HepG2 (cell line): ENCODE results near the gene NXN. TPM values are rescaled to one million over a fixed set of nuclear protein-coding genes. Genes with fewer than 3 reads are reported as not detected.

Experiments used
- ATAC-seq: fragments of 200-7000 bp; cut with Tn5 transposase; 3 replicates; pipeline ENCODE4 v1.9.1; 2020; ENCODE audit warnings: mild to moderate bottlenecking, moderate library complexity
- BruUV-seq: library from RNA; stranded (reverse); fragments of 400-500 nt; replicated peaks from 2 replicates; lab custom pipeline; 2021; lab: Mats Ljungman, UMichigan
- CTCF ChIA-PET: fragments of 300-600 bp; formaldehyde crosslinking; extraction: SDS; loops from one replicate; lab custom pipeline; 2021; ENCODE audit warnings: low total read pairs, inconsistent platforms, low intra/inter-chr PET ratio; lab: Yijun Ruan, JAX
- POLR2A ChIA-PET: fragments of 350-600 bp; sonication (Branson Sonifier 250); formaldehyde crosslinking; loops from one replicate; lab custom pipeline; 2020; ENCODE audit warnings: antibody characterized with exemption, inconsistent platforms; lab: Yijun Ruan, JAX
- DNase-seq: peaks from one replicate; pipeline ENCODE4 v3.0.0-alpha.2; 2015; ENCODE audit warnings: low spot score
- FAIRE-seq: peaks from 3 replicates; lab custom pipeline; 2011; peaks lifted over from hg19 to GRCh38; lab: Jason Lieb, UNC
- H2AFZ ChIP-seq: one replicate; pipeline ENCODE4 v1.6.1; 2011; ENCODE audit warnings: low read length, inconsistent platforms
- H3K27ac ChIP-seq: fragments of 300-600 bp; 3 replicates; pipeline ENCODE4 v1.8.0; 2011; ENCODE audit warnings: mixed run types, mild to moderate bottlenecking, mixed read lengths, low read length, inconsistent platforms; ENCODE audit not compliant: insufficient read depth; ENCODE audit errors: extremely low read length
- H3K27me3 ChIP-seq, 2 experiments: fragments of 200-600 bp in 1 of 2; 2 replicates in 1 of 2; 3 replicates in 1 of 2; pipeline versions ENCODE4 v1.6.0 to v1.8.0; 2011; ENCODE audit warnings: low read length in 2 of 2, mild to moderate bottlenecking in 2 of 2, moderate library complexity in 2 of 2, inconsistent platforms in 1 of 2; ENCODE audit not compliant: insufficient read depth in 2 of 2, control insufficient read depth in 1 of 2
- H3K36me3 ChIP-seq, 2 experiments: fragments of 200-600 bp in 1 of 2; replicated peaks in 1 of 2; 2 replicates in 1 of 2; 3 replicates in 1 of 2; pipeline versions ENCODE4 v1.5.1 to v1.8.0; 2011; ENCODE audit warnings: low read length in 2 of 2, inconsistent platforms in 1 of 2; ENCODE audit not compliant: insufficient read depth in 2 of 2, control insufficient read depth in 1 of 2
- H3K4me1 ChIP-seq: 2 replicates; pipeline ENCODE4 v1.5.1; 2012; ENCODE audit warnings: low read length, inconsistent platforms; ENCODE audit not compliant: insufficient read depth
- H3K4me2 ChIP-seq: 2 replicates; pipeline ENCODE4 v1.6.0; 2011; ENCODE audit warnings: low read depth, low read length, inconsistent platforms
- H3K4me3 ChIP-seq, 3 experiments: fragments of 200-600 bp in 1 of 3; sonication (generic), shearing (Covaris generic) in 1 of 3; replicated peaks in 1 of 3; 2 replicates each; pipeline ENCODE4 v1.5.1; 2011 to 2016; ENCODE audit warnings: low read length in 3 of 3, inconsistent platforms in 2 of 3, low read depth in 2 of 3, mild to moderate bottlenecking in 2 of 3, control low read depth in 1 of 3, mixed read lengths in 1 of 3; ENCODE audit not compliant: insufficient read depth in 1 of 3
- H3K79me2 ChIP-seq: one replicate; pipeline ENCODE4 v1.6.1; 2011; ENCODE audit warnings: low read length, inconsistent platforms; ENCODE audit not compliant: insufficient read depth
- H3K9ac ChIP-seq: 2 replicates; pipeline ENCODE4 v1.6.0; 2011; ENCODE audit warnings: mild to moderate bottlenecking, low read depth, low read length, inconsistent platforms; ENCODE audit not compliant: insufficient read depth
- H3K9me3 ChIP-seq: 2 replicates; pipeline ENCODE4 v1.5.1; 2012; ENCODE audit warnings: mild to moderate bottlenecking, low read length
- H4K20me1 ChIP-seq: 2 replicates; pipeline ENCODE4 v1.6.0; 2011; ENCODE audit warnings: inconsistent platforms, mild to moderate bottlenecking, low read length, moderate library complexity; ENCODE audit not compliant: insufficient read depth
- CCAR2 ChIP-seq: fragments of 200-400 bp; formaldehyde crosslinking; optimal IDR thresholded peaks from 2 replicates; pipeline ENCODE3; 2018; ENCODE audit warnings: low read depth, mild to moderate bottlenecking, low read length, moderate library complexity
- CSRNP2 ChIP-seq: sonication (generic); formaldehyde crosslinking; conservative IDR thresholded peaks from 2 replicates; pipeline ENCODE4 v1.8.0; 2022; ENCODE audit warnings: low read depth, missing genetic modification reagents
- DDIT3 ChIP-seq: sonication (generic); formaldehyde crosslinking; IDR thresholded peaks from 2 replicates; pipeline ENCODE4 v1.4.0; 2020; ENCODE audit warnings: mild to moderate bottlenecking, missing genetic modification reagents
- GFI1 ChIP-seq: sonication (generic); formaldehyde crosslinking; IDR thresholded peaks from 2 replicates; pipeline ENCODE4 v1.5.0; 2020; ENCODE audit warnings: missing genetic modification reagents, mild to moderate bottlenecking, borderline replicate concordance
- HOXA5 ChIP-seq: sonication (generic); formaldehyde crosslinking; IDR thresholded peaks from 2 replicates; pipeline ENCODE4 v1.4.0; 2020; ENCODE audit warnings: missing genetic modification reagents
- KDM3A ChIP-seq: IDR thresholded peaks from 2 replicates; pipeline ENCODE4 v1.6.1; 2018; ENCODE audit warnings: low read depth, missing compliant biosample characterization
- KLF15 ChIP-seq: sonication (generic); formaldehyde crosslinking; IDR thresholded peaks from 2 replicates; pipeline ENCODE4 v1.8.1; 2023; ENCODE audit warnings: borderline replicate concordance, mild to moderate bottlenecking, inconsistent platforms, missing genetic modification reagents, mixed read lengths
- MAF1 ChIP-seq: sonication (generic); formaldehyde crosslinking; IDR thresholded peaks from 2 replicates; pipeline ENCODE4 v1.5.0; 2020; ENCODE audit warnings: missing genetic modification reagents, borderline replicate concordance
- PCBP2 ChIP-seq: fragments of 200-400 bp; formaldehyde crosslinking; optimal IDR thresholded peaks from 2 replicates; pipeline ENCODE3; 2018; ENCODE audit warnings: low read length, low read depth; ENCODE audit not compliant: poor library complexity, severe bottlenecking
- PHF21A ChIP-seq: sonication (generic); formaldehyde crosslinking; IDR thresholded peaks from 2 replicates; pipeline ENCODE4 v1.5.0; 2020; ENCODE audit warnings: mild to moderate bottlenecking, missing genetic modification reagents
- POGZ ChIP-seq: sonication (generic); formaldehyde crosslinking; IDR thresholded peaks from 2 replicates; pipeline ENCODE4 v1.4.0; 2020; ENCODE audit warnings: mild to moderate bottlenecking, missing genetic modification reagents
- POLR2AphosphoS5 ChIP-seq: IDR thresholded peaks from 2 replicates; pipeline ENCODE4 v1.6.1; 2012; ENCODE audit warnings: low read depth, low read length
- RBFOX2 ChIP-seq: fragments of 200-400 bp; formaldehyde crosslinking; IDR thresholded peaks from 2 replicates; pipeline ENCODE4 v1.6.1; 2017; ENCODE audit warnings: low read depth, mild to moderate bottlenecking, low read length
- SATB2 ChIP-seq: sonication (generic); formaldehyde crosslinking; IDR thresholded peaks from 2 replicates; pipeline ENCODE4 v1.5.0; 2020; ENCODE audit warnings: missing genetic modification reagents
- SNAI1 ChIP-seq: sonication (generic); formaldehyde crosslinking; IDR thresholded peaks from 2 replicates; pipeline ENCODE4 v1.5.0; 2020; ENCODE audit warnings: mild to moderate bottlenecking, missing genetic modification reagents, borderline replicate concordance
- ZBTB25 ChIP-seq: IDR thresholded peaks from 2 replicates; pipeline ENCODE4 v1.6.1; 2018; ENCODE audit warnings: missing genetic modification reagents
- ZBTB43 ChIP-seq: sonication (generic); formaldehyde crosslinking; conservative IDR thresholded peaks from 2 replicates; pipeline ENCODE4 v1.4.0; 2020; ENCODE audit warnings: missing genetic modification reagents
- ZNF207 ChIP-seq: fragments of 450-650 bp; IDR thresholded peaks from 2 replicates; pipeline ENCODE4 v1.6.1; 2016; ENCODE audit warnings: antibody characterized with exemption, borderline replicate concordance
- ZNF605 ChIP-seq: sonication (generic); formaldehyde crosslinking; IDR thresholded peaks from 2 replicates; pipeline ENCODE4 v1.8.0; 2022; ENCODE audit warnings: mild to moderate bottlenecking, missing genetic modification reagents
- WGBS: methylation state at CpG from one replicate; pipeline ENCODE4 v1.1.6; 2017; ENCODE audit warnings: low lambda C conversion rate; 5-methylcytosine and 5-hydroxymethylcytosine counted together
- in situ Hi-C: cut with HindIII; loops from 2 replicates; pipeline ENCODE4 v1.10.0; 2017; ENCODE audit warnings: low pct_unique_long_range_greater_than_20kb; ENCODE audit not compliant: extremely low pct_ligation_motif_present
- intact Hi-C: fragments of 100-400 bp; cut with micrococcal nuclease; formaldehyde crosslinking; loops from one replicate; pipeline ENCODE4 v1.10.0; 2022; ENCODE audit not compliant: unreplicated experiment
- polyA plus RNA-seq, 8 experiments: library from polyadenylated mRNA; depleted of rRNA in 3 of 8; stranded (reverse) in 7 of 8; unstranded in 1 of 8; fragments of >200 nt; fragmentation: Illumina TruSeq in 4 of 8; extraction: Trizol in 4 of 8; gene quantifications; 2 replicates each; pipeline versions ENCODE4 v1.2.1 to v1.2.3, GENCODE V29; 2011 to 2016; ENCODE audit warnings: low read depth in 4 of 8, missing spikeins in 1 of 8, mixed read lengths in 1 of 8; ENCODE audit not compliant: insufficient read depth in 1 of 8
- total RNA-seq, 5 experiments: library from RNA; depleted of rRNA; stranded (reverse); fragments of >200 nt; fragmentation: Illumina TruSeq; extraction: Trizol; gene quantifications; 2 replicates each; pipeline ENCODE4 v1.2.3, GENCODE V29; 2016; ENCODE audit warnings: low read depth in 1 of 5

The NXN gene
- total and polyA plus RNA-seq, 2 of the 13 experiments (the other 11 are each of a cell fraction or from before 2014, with no cell fraction given) = 22.2 to 24.3 TPM

GRCh38 chr17:828761-829160 lies 150.8 kb downstream of the NXN start:
- H3K27me3 ChIP-seq = no peaks in the 10 kb centered on the region
- no peak overlapping the region for H3K9ac ChIP-seq
- no peak overlapping the region for H3K4me2 ChIP-seq
- H3K4me1 ChIP-seq = no peaks in the 10 kb centered on the region
- 92% methylated on average over 5 of the region's 5 CpGs for WGBS
- H2AFZ ChIP-seq = no peak overlapping the region
- POLR2A ChIA-PET = no interaction called here
- H4K20me1 ChIP-seq = no peaks in the 10 kb centered on the region
- DNase-seq (no peak), FAIRE-seq (no peak), ATAC-seq (no peak)
- peaks cover 3 to 7% of the 10 kb centered on the region in 2 experiments; a peak in 3 of 5 replicates for H3K36me3 ChIP-seq
- intact Hi-C loops = no loop called here
- H3K9me3 ChIP-seq = no peaks in the 10 kb centered on the region
- CTCF ChIA-PET = no interaction called here
- no peak overlapping the region for H3K27ac ChIP-seq
- no peaks in the 10 kb centered on the region for H3K79me2 ChIP-seq
- BruUV-seq = no TSS peak
- H3K4me3 ChIP-seq = no peak overlapping the region
- TF ChIP-seq ZBTB43 (CRISPR knock-in tag) (no peak), KDM3A (CRISPR knock-in tag) (no peak), ZNF605 (no peak), PCBP2 (no peak), POGZ (CRISPR knock-in tag) (no peak), CCAR2 (no peak), ZNF207 (no peak), KLF15 (CRISPR knock-in tag) (no peak), SATB2 (no peak), MAF1 (CRISPR knock-in tag) (no peak), POLR2AphosphoS5 (no peak), ZBTB25 (no peak), RBFOX2 (no peak), CSRNP2 (CRISPR knock-in tag) (no peak), HOXA5 (CRISPR knock-in tag) (no peak), SNAI1 (no peak), PHF21A (CRISPR knock-in tag) (no peak), GFI1 (no peak), DDIT3 (CRISPR knock-in tag) (no peak)
- TF ChIP-seq, all 625 proteins: peak for 0
- in situ Hi-C loops = no loop called here
